Measurements from ENCODE around the gene PARD3B. TPM values are rescaled to one million over a fixed set of nuclear protein-coding genes. Genes with fewer than 3 reads are reported as not detected.

The PARD3B gene
- total RNA-seq, 6 experiments from 2014 or later: 5.3 to 11.2 (median 8.3) TPM

- intact Hi-C loops (cut with DNase I): no loop called here
- DNase-seq (no peak), ATAC-seq (no peak)
- no peak overlapping the region for H3K27ac ChIP-seq
- TF ChIP-seq CTCF (IDR thresholded peaks at IDR 0.05) (no peak), POLR2A (IDR thresholded peaks at IDR 0.05) (no peak)
- H3K4me3 ChIP-seq: no peak overlapping the region
- no peaks in the 10 kb centered on the region for H3K9me3 ChIP-seq
- H3K36me3 ChIP-seq: no peaks in the 10 kb centered on the region
- 72% methylated on average over 4 of the region's 4 CpGs for WGBS (ENCODE audit: insufficient coverage, low coverage, low lambda C conversion rate, missing lambda C conversion rate)
- no peaks in the 10 kb centered on the region for H3K4me1 ChIP-seq
- H3K27me3 ChIP-seq: no peaks in the 10 kb centered on the region
These were observed 34.4 kb upstream of the PARD3B start for GRCh38 chr2:204510709-204511420.

- Histone ChIP-seq H3K36me3 (no peaks in the 10 kb centered on the region), H3K27ac (no peak overlapping the region), H3K4me1 (no peaks in the 10 kb centered on the region), H3K9me3 (no peaks in the 10 kb centered on the region), H3K27me3 (no peaks in the 10 kb centered on the region), H3K4me3 (no peak overlapping the region)
- ATAC-seq: no peak
- TF ChIP-seq POLR2A (IDR thresholded peaks at IDR 0.05) (no peak), CTCF (IDR thresholded peaks at IDR 0.05) (no peak)
- intact Hi-C loops (cut with DNase I): no loop called here
- 88% methylated on average over 2 of the region's 2 CpGs for WGBS (ENCODE audit: insufficient coverage, low coverage, low lambda C conversion rate, missing lambda C conversion rate)
- DNase-seq: no peak
These were observed 30.8 kb upstream of the PARD3B start for GRCh38 chr2:204514439-204514838.

GRCh38 chr2:204515416-204515815, 29.9 kb upstream of the PARD3B start:
- no peak for DNase-seq
- intact Hi-C loops (cut with DNase I): no loop called here
- H3K27me3 ChIP-seq: no peaks in the 10 kb centered on the region
- TF ChIP-seq POLR2A (IDR thresholded peaks at IDR 0.05) (no peak), CTCF (IDR thresholded peaks at IDR 0.05) (no peak)
- no peak overlapping the region for H3K4me3 ChIP-seq
- no peaks in the 10 kb centered on the region for H3K4me1 ChIP-seq
- 70% methylated on average over 3 of the region's 3 CpGs for WGBS (ENCODE audit: insufficient coverage, low coverage, low lambda C conversion rate, missing lambda C conversion rate)
- no peaks in the 10 kb centered on the region for H3K36me3 ChIP-seq
- no peak for ATAC-seq
- H3K9me3 ChIP-seq: no peaks in the 10 kb centered on the region
- H3K27ac ChIP-seq: no peak overlapping the region

GRCh38 chr2:204517154-204517553, 28.1 kb upstream of the PARD3B start:
- no peak overlapping the region for H3K27ac ChIP-seq
- no peak overlapping the region for H3K4me3 ChIP-seq
- DNase-seq (no peak), ATAC-seq (no peak)
- no peaks in the 10 kb centered on the region for H3K9me3 ChIP-seq
- TF ChIP-seq CTCF (IDR thresholded peaks at IDR 0.05): no peak
- no peaks in the 10 kb centered on the region for H3K4me1 ChIP-seq
- H3K36me3 ChIP-seq: no peaks in the 10 kb centered on the region
- intact Hi-C loops (cut with DNase I): no loop called here
- 83% methylated on average over 5 of the region's 5 CpGs for WGBS (ENCODE audit: insufficient coverage, low coverage, low lambda C conversion rate, missing lambda C conversion rate)
- no peaks in the 10 kb centered on the region for H3K27me3 ChIP-seq
